Left ventricle myocardium superior (tissue), 1 donor: ENCODE measurements around the gene DTX2. TPM values are rescaled to one million over a fixed set of nuclear protein-coding genes. Genes with fewer than 3 reads are reported as not detected.
"Not testable (repeated sequence)": the region's sequence is repeated elsewhere in the genome, so short reads cannot be mapped to it uniquely, and the experiment has no call there.

Source experiments
- ATAC-seq: fragments of 200-7000 bp; cut with Tn5 transposase; one replicate; pipeline ENCODE4 v1.9.1; 2020; ENCODE audit warnings: mild to moderate bottlenecking, moderate library complexity
- DNase-seq: peaks from one replicate; pipeline ENCODE4 v3.0.0-alpha.2; 2020
- intact Hi-C: fragments of 100-400 bp; cut with micrococcal nuclease; formaldehyde crosslinking; loops from one replicate; pipeline ENCODE4 v1.11.0; 2022
- total RNA-seq: library from RNA; stranded (reverse); fragmentation: NEBNext Ultra II Directional; extraction: Animal tissue kit (Norgen Biotek cat#: 25700); gene quantifications from one replicate; pipeline ENCODE4 v1.2.1, GENCODE V29; 2021
- donor health status: DM: no; HTN: yes; CAD: no; lungs with severe emphysema.

The DTX2 gene
- total RNA-seq, 1 donor from 2014 or later, result 9.3 TPM

GRCh38 chr7:76506643-76507042 is 45.1 kb downstream of the DTX2 start:
- intact Hi-C loops, ATAC-seq, DNase-seq: not testable (repeated sequence)

GRCh38 chr7:76507723-76508406 is 46.4 kb downstream of the DTX2 start:
- ATAC-seq (no peak), DNase-seq (no peak)
- intact Hi-C loops, result no loop called here

- no peak for DNase-seq
- ATAC-seq, result no peak
- intact Hi-C loops, result no loop called here
Observed at GRCh38 chr7:76509931-76510877, 48.7 kb downstream of the DTX2 start, which contains the start of gene UPK3B. Gene UPK3B, plus strand, starts transcription at chr7:76510552. Its CDS starts 101 bp downstream, at chr7:76510653.

GRCh38 chr7:76511200-76511910 is 49.8 kb downstream of the DTX2 start:
- DNase-seq, intact Hi-C loops, ATAC-seq: not testable (repeated sequence)

- ATAC-seq, result peak; percentile 35
- DNase-seq, intact Hi-C loops: not testable (repeated sequence)
Observed at GRCh38 chr7:76511911-76512885, 50.7 kb downstream of the DTX2 start.

- intact Hi-C loops, result no loop called here
- ATAC-seq (no peak), DNase-seq (no peak)
Observed at GRCh38 chr7:76512941-76513816, 51.7 kb downstream of the DTX2 start.

GRCh38 chr7:76513817-76514799 is 52.6 kb downstream of the DTX2 start:
- no peak for DNase-seq
- no peak for ATAC-seq
- intact Hi-C loops, result no loop called here

GRCh38 chr7:76514926-76515771 is 53.6 kb downstream of the DTX2 start:
- intact Hi-C loops, result no loop called here
- DNase-seq, result no peak
- ATAC-seq, result no peak

GRCh38 chr7:76515999-76516443 is 54.5 kb downstream of the DTX2 start:
- intact Hi-C loops, result no loop called here
- DNase-seq, result peak; percentile 82
- peak; percentile 81 for ATAC-seq

- ATAC-seq, intact Hi-C loops, DNase-seq: not testable (repeated sequence)
Observed at GRCh38 chr7:76516932-76517331, 55.4 kb downstream of the DTX2 start.

GRCh38 chr7:76526183-76526582 is 64.7 kb downstream of the DTX2 start:
- intact Hi-C loops, result not testable (repeated sequence)

GRCh38 chr7:76531643-76532042 is 70.1 kb downstream of the DTX2 start:
- intact Hi-C loops, DNase-seq: not testable (repeated sequence)

More at GRCh38 chr7:76526183-76526582, 64.7 kb downstream of the DTX2 start:
- not testable (repeated sequence) for ATAC-seq, DNase-seq

GRCh38 chr7:76543197-76543596 is 81.7 kb downstream of the DTX2 start, which contains the start of gene SPDYE16:
Gene SPDYE16, minus strand, starts transcription at chr7:76543297. Its CDS starts 1,838 bp downstream, at chr7:76541459.
- intact Hi-C loops, DNase-seq, ATAC-seq: not testable (repeated sequence)

More at GRCh38 chr7:76531643-76532042, 70.1 kb downstream of the DTX2 start:
- not testable (repeated sequence) for ATAC-seq

GRCh38 chr7:76549025-76549854 is 87.7 kb downstream of the DTX2 start:
- intact Hi-C loops, result not testable (repeated sequence)
- DNase-seq, result peak; percentile 93

More at GRCh38 chr7:76549025-76549854, 87.7 kb downstream of the DTX2 start:
- ATAC-seq, result peak; percentile 100
